ENCODE data around the gene RFTN1.

The RFTN1 gene

DNA sequence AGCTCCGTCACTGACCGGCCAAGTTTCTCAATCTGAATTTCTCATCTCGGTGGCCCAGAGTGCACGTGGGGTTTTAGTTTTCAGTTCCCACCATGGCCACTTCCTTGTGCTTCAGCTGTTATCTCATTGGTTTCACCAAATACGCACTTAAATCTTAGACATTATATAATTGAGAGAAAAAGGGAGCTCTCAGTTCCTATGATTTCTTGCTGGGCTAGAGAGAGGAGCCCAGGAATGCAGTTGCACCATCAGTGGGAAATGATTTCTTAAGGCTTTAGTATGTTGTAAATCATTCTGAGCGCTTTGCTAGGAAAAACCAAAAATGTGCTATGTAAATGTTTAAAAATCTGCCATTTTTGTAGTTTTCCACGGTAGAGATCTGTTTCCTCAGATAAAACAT is 195.3 kb downstream of the RFTN1 start:
- no peaks in the 10 kb centered on the region for H4K20me1 ChIP-seq (ENCODE audit: insufficient read depth, low read length, poor library complexity, severe bottlenecking)
- H3K9me3 ChIP-seq (ENCODE audit: insufficient read depth, low read depth, low read length): no peaks in the 10 kb centered on the region
- no peaks in the 10 kb centered on the region for H3F3A ChIP-seq (ENCODE audit: low read depth)
- peaks cover 80% of the 10 kb centered on the region; the same call in 1 of the 2 replicates for H3K36me3 ChIP-seq (ENCODE audit: insufficient read depth, low read length)
- H3K9ac ChIP-seq (ENCODE audit: low read depth, low read length, poor library complexity, severe bottlenecking): no peak overlapping the region
- no peak overlapping the region for H3K4me2 ChIP-seq (ENCODE audit: low read depth, low read length, poor library complexity, severe bottlenecking)
- no peak overlapping the region for H3K4me3 ChIP-seq (ENCODE audit: low read length, poor library complexity, severe bottlenecking)
- no peak overlapping the region for H2AFZ ChIP-seq (ENCODE audit: low read length)
- no peaks in the 10 kb centered on the region for H3K9me2 ChIP-seq (replicated peaks; ENCODE audit: low read depth, low read length)
- TF ChIP-seq EZH2phosphoT487 (IDR thresholded peaks at IDR 0.05; ENCODE audit: borderline replicate concordance): no peak
- TF ChIP-seq, protein P1, sequence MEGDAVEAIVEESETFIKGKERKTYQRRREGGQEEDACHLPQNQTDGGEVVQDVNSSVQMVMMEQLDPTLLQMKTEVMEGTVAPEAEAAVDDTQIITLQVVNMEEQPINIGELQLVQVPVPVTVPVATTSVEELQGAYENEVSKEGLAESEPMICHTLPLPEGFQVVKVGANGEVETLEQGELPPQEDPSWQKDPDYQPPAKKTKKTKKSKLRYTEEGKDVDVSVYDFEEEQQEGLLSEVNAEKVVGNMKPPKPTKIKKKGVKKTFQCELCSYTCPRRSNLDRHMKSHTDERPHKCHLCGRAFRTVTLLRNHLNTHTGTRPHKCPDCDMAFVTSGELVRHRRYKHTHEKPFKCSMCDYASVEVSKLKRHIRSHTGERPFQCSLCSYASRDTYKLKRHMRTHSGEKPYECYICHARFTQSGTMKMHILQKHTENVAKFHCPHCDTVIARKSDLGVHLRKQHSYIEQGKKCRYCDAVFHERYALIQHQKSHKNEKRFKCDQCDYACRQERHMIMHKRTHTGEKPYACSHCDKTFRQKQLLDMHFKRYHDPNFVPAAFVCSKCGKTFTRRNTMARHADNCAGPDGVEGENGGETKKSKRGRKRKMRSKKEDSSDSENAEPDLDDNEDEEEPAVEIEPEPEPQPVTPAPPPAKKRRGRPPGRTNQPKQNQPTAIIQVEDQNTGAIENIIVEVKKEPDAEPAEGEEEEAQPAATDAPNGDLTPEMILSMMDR (conservative IDR thresholded peaks at IDR 0.05; ENCODE audit: low read length): no peak
- no peaks in the 10 kb centered on the region for H3K27me3 ChIP-seq (ENCODE audit: insufficient read depth, low read length, poor library complexity, severe bottlenecking)
- H3K79me2 ChIP-seq (ENCODE audit: insufficient read depth, low read length): no peaks in the 10 kb centered on the region; the same call in 1 of the 2 replicates
- peaks cover 24% of the 10 kb centered on the region for H3K4me1 ChIP-seq (ENCODE audit: insufficient read depth, low read length, poor library complexity, severe bottlenecking)

DNA sequence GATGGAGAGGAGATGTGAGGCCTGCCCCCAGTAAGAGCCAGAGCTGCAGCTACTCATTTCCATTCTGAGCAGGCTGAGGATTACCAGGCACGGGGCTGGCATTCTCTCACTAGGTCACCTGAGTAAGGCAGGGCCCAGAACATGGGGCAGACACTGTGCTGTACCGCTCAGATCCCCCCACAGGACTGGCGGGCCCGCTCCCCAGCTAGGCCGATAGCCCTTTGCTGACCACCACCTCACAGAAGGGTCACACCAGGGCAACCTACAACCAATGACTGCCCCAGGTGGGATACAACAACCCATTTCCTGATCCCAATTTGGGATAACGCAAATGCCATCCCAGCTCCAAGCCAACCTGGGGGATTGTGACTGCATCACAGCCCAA is 195.9 kb downstream of the RFTN1 start:
- no peak for TF ChIP-seq EZH2phosphoT487 (IDR thresholded peaks at IDR 0.05; ENCODE audit: borderline replicate concordance)
- H3K9ac ChIP-seq (ENCODE audit: low read depth, low read length, poor library complexity, severe bottlenecking): no peak overlapping the region
- H3K4me3 ChIP-seq (ENCODE audit: low read length, poor library complexity, severe bottlenecking): no peak overlapping the region
- peaks cover 30% of the 10 kb centered on the region for H3K4me1 ChIP-seq (ENCODE audit: insufficient read depth, low read length, poor library complexity, severe bottlenecking)
- H4K20me1 ChIP-seq (ENCODE audit: insufficient read depth, low read length, poor library complexity, severe bottlenecking): no peaks in the 10 kb centered on the region
- H3F3A ChIP-seq (ENCODE audit: low read depth): no peaks in the 10 kb centered on the region
- no peaks in the 10 kb centered on the region for H3K9me3 ChIP-seq (ENCODE audit: insufficient read depth, low read depth, low read length)
- H3K9me2 ChIP-seq (replicated peaks; ENCODE audit: low read depth, low read length): no peaks in the 10 kb centered on the region
- H3K79me2 ChIP-seq (ENCODE audit: insufficient read depth, low read length): no peaks in the 10 kb centered on the region; the same call in 1 of the 2 replicates
- no peak overlapping the region for H3K4me2 ChIP-seq (ENCODE audit: low read depth, low read length, poor library complexity, severe bottlenecking)
- no peaks in the 10 kb centered on the region for H3K27me3 ChIP-seq (ENCODE audit: insufficient read depth, low read length, poor library complexity, severe bottlenecking)
- H3K36me3 ChIP-seq (ENCODE audit: insufficient read depth, low read length): peaks cover 74% of the 10 kb centered on the region; the same call in 1 of the 2 replicates
- H2AFZ ChIP-seq (ENCODE audit: low read length): no peak overlapping the region

DNA sequence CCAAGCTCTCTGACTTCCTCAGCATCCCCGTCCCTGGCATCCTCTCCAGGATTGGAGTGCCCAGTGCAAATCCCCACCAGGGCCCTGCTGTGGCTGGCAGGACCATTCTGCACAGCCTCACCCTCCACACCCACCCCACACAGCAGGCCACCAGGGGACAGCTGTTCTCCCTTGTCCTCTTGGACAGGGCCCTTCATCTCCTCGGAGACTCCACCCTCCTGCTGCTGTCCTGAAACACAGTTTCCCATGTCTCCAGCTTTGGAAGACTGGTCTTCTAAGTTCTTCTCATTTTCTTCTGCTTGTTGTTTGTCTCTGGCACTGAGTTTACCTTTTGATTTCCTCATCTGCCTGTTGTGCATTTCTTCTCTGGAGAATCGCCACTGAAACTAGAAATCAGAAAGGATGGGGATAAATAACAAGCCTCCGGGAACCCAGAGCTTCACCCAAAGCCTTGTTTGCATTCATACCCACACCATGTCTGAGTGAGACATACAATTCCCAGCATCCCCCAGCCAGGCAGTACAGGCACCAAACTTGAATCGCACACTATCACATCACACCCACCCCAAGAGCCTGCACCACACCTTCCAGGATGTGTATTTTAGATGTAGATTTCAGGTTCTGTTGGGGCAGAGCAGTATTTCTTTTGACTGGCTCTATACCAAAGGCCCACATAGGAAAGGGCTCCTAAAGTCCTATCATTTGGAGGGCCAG is 196.5 kb downstream of the RFTN1 start:
- Histone ChIP-seq H3K4me3 (ENCODE audit: low read length, poor library complexity, severe bottlenecking) (no peak overlapping the region), H2AFZ (ENCODE audit: low read length) (no peak overlapping the region), H3K79me2 (ENCODE audit: insufficient read depth, low read length) (no peaks in the 10 kb centered on the region; the same call in 1 of the 2 replicates), H3K9me3 (ENCODE audit: insufficient read depth, low read depth, low read length) (no peaks in the 10 kb centered on the region), H3F3A (ENCODE audit: low read depth) (no peaks in the 10 kb centered on the region), H4K20me1 (ENCODE audit: insufficient read depth, low read length, poor library complexity, severe bottlenecking) (no peaks in the 10 kb centered on the region), H3K9ac (ENCODE audit: low read depth, low read length, poor library complexity, severe bottlenecking) (no peak overlapping the region), H3K9me2 (replicated peaks; ENCODE audit: low read depth, low read length) (no peaks in the 10 kb centered on the region), H3K4me1 (ENCODE audit: insufficient read depth, low read length, poor library complexity, severe bottlenecking) (peaks cover 35% of the 10 kb centered on the region), H3K36me3 (ENCODE audit: insufficient read depth, low read length) (peaks cover 69% of the 10 kb centered on the region; the same call in 1 of the 2 replicates), H3K27me3 (ENCODE audit: insufficient read depth, low read length, poor library complexity, severe bottlenecking) (no peaks in the 10 kb centered on the region), H3K4me2 (ENCODE audit: low read depth, low read length, poor library complexity, severe bottlenecking) (no peak overlapping the region)
- no peak for TF ChIP-seq EZH2phosphoT487 (IDR thresholded peaks at IDR 0.05; ENCODE audit: borderline replicate concordance)
- TF ChIP-seq, protein P1 (conservative IDR thresholded peaks at IDR 0.05; ENCODE audit: low read length): no peak

All from Loucy (cell line).